Common myeloid progenitor, CD34-positive (primary cell): ENCODE measurements around the gene SCUBE2.

Experiments used
- CTCF ChIA-PET: fragments of 350-600 bp; sonication (Branson Sonifier 250); formaldehyde crosslinking; loops from one replicate; lab custom pipeline; 2021; ENCODE audit warnings: antibody characterized with exemption; lab: Charles Lee
- POLR2A ChIA-PET: fragments of 350-600 bp; sonication (Branson Sonifier 250); formaldehyde crosslinking; loops from one replicate; lab custom pipeline; 2021; ENCODE audit warnings: antibody characterized with exemption; lab: Charles Lee
- DNase-seq, 3 donors: peaks; one replicate each; pipeline versions ENCODE4 v3.0.0 to v3.0.0-alpha.2; 2013
- H3K27ac ChIP-seq, 2 experiments: 1 replicate in 1 of 2; 2 replicates in 1 of 2; pipeline ENCODE4 v1.7.0; 2013; ENCODE audit warnings: inconsistent platforms in 2 of 2, low read length in 2 of 2, mild to moderate bottlenecking in 2 of 2, low read depth in 1 of 2, moderate library complexity in 1 of 2; ENCODE audit not compliant: severe bottlenecking in 2 of 2, insufficient read depth in 1 of 2, poor library complexity in 1 of 2
- H3K27me3 ChIP-seq, 5 experiments: replicated peaks in 2 of 5; 1 replicate in 3 of 5; 2 replicates in 2 of 5; pipeline versions ENCODE4 v1.6.1 to v1.7.0; 2013; ENCODE audit warnings: low read length in 4 of 5, mild to moderate bottlenecking in 2 of 5, moderate library complexity in 2 of 5, inconsistent platforms in 1 of 5; ENCODE audit not compliant: insufficient read depth in 5 of 5, control insufficient read depth in 4 of 5
- H3K36me3 ChIP-seq, 4 experiments: 1 replicate in 2 of 4; 2 replicates in 2 of 4; pipeline versions ENCODE4 v1.6.1 to v1.7.0; 2013; ENCODE audit warnings: low read length in 3 of 4, control low read depth in 1 of 4, mild to moderate bottlenecking in 1 of 4; ENCODE audit not compliant: control insufficient read depth in 4 of 4, insufficient read depth in 4 of 4
- H3K4me1 ChIP-seq, 4 experiments: 1 replicate in 3 of 4; 2 replicates in 1 of 4; pipeline versions ENCODE4 v1.6.1 to v1.7.1; 2013; ENCODE audit warnings: low read length in 3 of 4, mild to moderate bottlenecking in 3 of 4, control low read depth in 1 of 4, inconsistent platforms in 1 of 4, moderate library complexity in 1 of 4; ENCODE audit not compliant: control insufficient read depth in 4 of 4, insufficient read depth in 4 of 4; ENCODE audit errors: control extremely low read depth in 1 of 4
- H3K4me3 ChIP-seq, 7 experiments: 1 replicate in 4 of 7; 2 replicates in 3 of 7; pipeline versions ENCODE4 v1.5.1 to v1.7.0; 2013; ENCODE audit warnings: mild to moderate bottlenecking in 7 of 7, low read length in 6 of 7, moderate library complexity in 6 of 7, inconsistent platforms in 2 of 7, low read depth in 2 of 7, control low read depth in 1 of 7; ENCODE audit not compliant: insufficient read depth in 4 of 7, control insufficient read depth in 1 of 7; ENCODE audit errors: extremely low read depth in 1 of 7
- H3K9me3 ChIP-seq, 5 experiments: 1 replicate in 4 of 5; 2 replicates in 1 of 5; pipeline versions ENCODE4 v1.6.1 to v1.7.1; 2013; ENCODE audit warnings: low read length in 4 of 5, mild to moderate bottlenecking in 2 of 5, inconsistent platforms in 1 of 5, low read depth in 1 of 5, moderate library complexity in 1 of 5; ENCODE audit not compliant: control insufficient read depth in 4 of 5, insufficient read depth in 2 of 5; ENCODE audit errors: control extremely low read depth in 1 of 5
- WGBS: methylation state at CpG from one replicate; pipeline ENCODE4 v1.1.5; 2013; ENCODE audit not compliant: insufficient coverage; 5-methylcytosine and 5-hydroxymethylcytosine counted together

The SCUBE2 gene

DNA sequence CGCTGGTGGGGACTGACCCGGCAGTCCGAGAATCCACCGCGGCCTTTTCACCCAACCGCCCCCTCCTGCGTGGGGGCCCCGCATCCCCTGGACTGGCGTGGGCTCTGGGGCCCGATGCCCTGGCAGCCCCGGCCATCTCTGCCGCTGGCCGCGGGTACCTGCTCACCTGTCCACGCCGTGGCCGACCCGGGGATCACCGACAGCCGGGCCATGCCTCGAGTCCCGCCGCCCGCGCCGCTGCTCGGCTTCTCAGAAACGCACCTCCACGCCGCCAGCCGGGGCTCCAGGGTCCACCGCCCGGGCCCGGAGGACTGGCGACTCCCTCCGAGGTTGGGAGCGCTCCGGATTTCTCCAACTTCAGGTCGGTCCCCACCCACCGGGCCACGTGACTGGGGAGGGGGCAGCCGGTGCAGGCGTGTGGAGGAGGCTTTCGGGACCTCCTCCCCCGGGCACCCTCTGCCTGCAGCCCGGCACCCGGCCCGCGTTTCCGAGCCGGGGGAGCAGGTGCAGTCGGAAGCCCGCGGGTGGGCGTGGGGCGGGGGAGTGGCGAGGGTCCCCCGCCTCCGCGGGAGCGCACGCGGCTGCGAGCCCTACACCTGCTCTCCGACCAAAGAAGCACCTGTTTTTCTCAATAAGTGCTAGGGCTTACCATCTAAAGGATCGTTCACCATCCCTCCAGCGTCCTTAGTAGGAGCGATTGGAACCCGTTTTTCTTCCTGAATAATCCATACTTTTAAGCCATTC lies 87.0 kb downstream of the SCUBE2 start:
- H3K9me3 ChIP-seq, result no peaks in the 10 kb centered on the region
- 9% methylated on average over 58 of the region's 69 CpGs for WGBS
- no peaks in the 10 kb centered on the region for H3K36me3 ChIP-seq
- peaks cover 2 to 55% (median 20%) of the 10 kb centered on the region in 5 experiments for H3K27me3 ChIP-seq
- peaks cover 5 to 34% (median 29%) of the 10 kb centered on the region in 4 experiments for H3K4me1 ChIP-seq
- H3K27ac ChIP-seq, result no peak overlapping the region
- ChIA-PET POLR2A (interaction anchor here (1.2 kb wide), 1 partner anchor 40 kb away, joined by 5 read pairs; the partner anchor contains the start of gene TMEM9B), CTCF (interaction anchor here (0.9 to 2.5 kb wide), 4 partner anchors 10 to 44 kb away, joined by 3 to 7 read pairs (median 4); no protein-coding TSS in a partner anchor)
- DNase-seq, result peak in 1 of 3 donors; percentile 22
- H3K4me3 ChIP-seq, result peak overlapping the region in 6 of 7 experiments; percentile 16 to 74 (median 64)

GRCh38 chr11:9003573-9004182 lies 87.7 kb downstream of the SCUBE2 start, which contains the start of gene NRIP3:
Gene NRIP3 (minus strand): TSS chr11:9004001. CDS start chr11:9003935, 66 bp downstream.
- no peaks in the 10 kb centered on the region for H3K36me3 ChIP-seq
- WGBS, result under 1% methylated on average over 62 of the region's 83 CpGs
- no peaks in the 10 kb centered on the region for H3K9me3 ChIP-seq
- H3K27me3 ChIP-seq, result peaks cover 2 to 55% (median 20%) of the 10 kb centered on the region in 5 experiments
- no peak within 1 kb of the TSS for H3K27ac ChIP-seq
- DNase-seq, result peak; percentile 74 to 92 (median 90)
- peak within 1 kb of the TSS; percentile 16 to 78 (median 62) for H3K4me3 ChIP-seq
- ChIA-PET CTCF (interaction anchor here (0.9 to 2.5 kb wide), 5 partner anchors 11 to 43 kb away, joined by 3 to 7 read pairs (median 3); no protein-coding TSS in a partner anchor), POLR2A (interaction anchor here (1.2 kb wide), 1 partner anchor 39 kb away, joined by 5 read pairs; the partner anchor contains the start of gene TMEM9B)
- H3K4me1 ChIP-seq, result peaks cover 5 to 34% (median 29%) of the 10 kb centered on the region in 4 experiments

DNA sequence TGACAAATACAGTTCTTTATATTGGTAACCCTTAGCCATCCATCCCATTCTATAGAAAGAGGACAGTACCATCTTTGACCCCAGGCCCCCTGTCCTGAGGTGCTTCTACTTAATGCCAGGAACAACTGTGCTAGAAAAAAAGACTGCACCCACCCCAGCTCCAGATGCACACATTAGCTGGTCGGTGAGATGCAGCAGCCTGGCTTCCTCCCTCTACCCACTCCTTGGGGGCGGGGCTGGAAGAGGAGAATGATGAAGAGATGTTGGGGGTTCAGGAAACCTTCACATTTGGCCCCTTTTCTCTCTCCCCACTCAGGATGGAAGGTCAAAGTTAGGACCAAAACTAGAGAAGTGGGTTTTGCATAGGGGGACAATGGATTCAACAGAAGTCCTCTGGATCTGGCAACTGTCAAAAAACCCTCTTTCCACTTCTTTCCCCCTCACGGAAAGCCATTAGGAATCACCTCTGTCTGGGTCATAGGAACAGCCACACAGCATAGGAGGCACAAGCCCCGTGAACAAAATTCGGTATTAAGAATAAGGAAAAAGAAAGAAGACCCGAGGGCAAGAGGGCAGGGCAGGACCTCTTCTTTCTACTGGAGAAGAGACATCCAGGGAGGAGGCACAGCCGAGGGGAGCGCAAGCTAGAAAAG lies 88.4 kb downstream of the SCUBE2 start:
- Histone ChIP-seq H3K9me3 (no peaks in the 10 kb centered on the region), H3K27ac (no peak overlapping the region), H3K4me3 (peak overlapping the region; percentile 16 to 78 (median 62)), H3K4me1 (peaks cover 5 to 34% (median 29%) of the 10 kb centered on the region in 4 experiments), H3K36me3 (no peaks in the 10 kb centered on the region), H3K27me3 (peaks cover 2 to 55% (median 20%) of the 10 kb centered on the region in 5 experiments)
- WGBS, result 3% methylated on average over 5 of the region's 8 CpGs
- peak in 1 of 3 donors; percentile 24 for DNase-seq
- ChIA-PET CTCF (interaction anchor here (0.9 to 2.5 kb wide), 5 partner anchors 11 to 43 kb away, joined by 3 to 7 read pairs (median 4); no protein-coding TSS in a partner anchor), POLR2A (interaction anchor here (1.2 kb wide), 1 partner anchor 39 kb away, joined by 5 read pairs; the partner anchor contains the start of gene TMEM9B)

- ChIA-PET CTCF (interaction anchor here (2.5 kb wide), 1 partner anchor 16 kb away, joined by 7 read pairs; no protein-coding TSS in a partner anchor), POLR2A (no interaction called here)
- H3K27me3 ChIP-seq, result peaks cover 2 to 55% (median 20%) of the 10 kb centered on the region in 5 experiments
- H3K36me3 ChIP-seq, result no peaks in the 10 kb centered on the region
- H3K27ac ChIP-seq, result no peak overlapping the region
- 59% methylated on average over 6 of the region's 6 CpGs for WGBS
- peak; percentile 68 to 95 (median 90) for DNase-seq
- H3K4me1 ChIP-seq, result peaks cover 5 to 38% (median 29%) of the 10 kb centered on the region in 4 experiments
- H3K4me3 ChIP-seq, result no peak overlapping the region
- H3K9me3 ChIP-seq, result no peaks in the 10 kb centered on the region
These were observed 89.7 kb downstream of the SCUBE2 start for GRCh38 chr11:9001736-9002135.

GRCh38 chr11:8998017-8998416 lies 93.4 kb downstream of the SCUBE2 start:
- Histone ChIP-seq H3K36me3 (no peaks in the 10 kb centered on the region), H3K4me1 (peaks cover 3 to 24% (median 12%) of the 10 kb centered on the region in 4 experiments), H3K27ac (no peak overlapping the region), H3K4me3 (no peak overlapping the region), H3K9me3 (no peaks in the 10 kb centered on the region), H3K27me3 (peaks cover 0 to 23% (median 13%) of the 10 kb centered on the region in 5 experiments)
- WGBS, result 100% methylated on average over 1 of the region's 2 CpGs
- POLR2A ChIA-PET, result no interaction called here
- no peak for DNase-seq
- CTCF ChIA-PET, result interaction anchor here (0.9 to 2.6 kb wide), 6 partner anchors 10 to 39 kb away, joined by 3 to 5 read pairs (median 4); no protein-coding TSS in a partner anchor

DNA sequence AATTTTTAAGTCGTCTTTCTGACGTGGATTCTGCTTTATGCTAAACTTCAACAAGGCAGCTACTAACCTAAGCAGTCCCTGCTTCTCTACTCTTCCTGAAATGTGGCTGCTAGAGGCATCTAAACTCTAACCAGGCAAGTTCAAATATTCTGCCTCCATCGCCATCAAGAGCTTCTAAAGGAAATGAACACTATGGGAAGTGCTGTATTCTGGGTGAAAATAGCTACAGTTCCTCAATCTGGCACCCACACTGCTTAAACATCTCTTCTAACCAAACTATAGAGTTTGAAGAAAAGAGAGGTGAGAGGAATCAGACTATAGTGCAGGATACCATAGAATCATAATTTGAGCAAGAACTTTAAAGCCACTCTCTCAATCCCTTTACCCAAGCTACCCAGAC lies 93.9 kb downstream of the SCUBE2 start:
- DNase-seq, result no peak
- Histone ChIP-seq H3K36me3 (no peaks in the 10 kb centered on the region), H3K27me3 (peaks cover 0 to 17% (median 9%) of the 10 kb centered on the region in 5 experiments), H3K4me3 (no peak overlapping the region), H3K4me1 (peaks cover 0 to 18% (median 8%) of the 10 kb centered on the region in 4 experiments), H3K27ac (no peak overlapping the region), H3K9me3 (no peaks in the 10 kb centered on the region)
- WGBS, result 93% methylated on average over 2 of the region's 3 CpGs
- ChIA-PET POLR2A (no interaction called here), CTCF (interaction anchor here (0.9 to 1.5 kb wide), 5 partner anchors 10 to 38 kb away, joined by 3 to 5 read pairs (median 4); no protein-coding TSS in a partner anchor)
